Liver (tissue), 9 donors: ENCODE data around the gene RTP5. TPM values are rescaled to one million over a fixed set of nuclear protein-coding genes. Genes with fewer than 3 reads are reported as not detected.

Experiments used
- DNase-seq: peaks from one replicate; pipeline ENCODE4 v3.0.0-alpha.2; 2017; ENCODE audit warnings: low spot score
- H3K27ac ChIP-seq, 2 donors: one replicate each; pipeline ENCODE4 v1.7.0; 2013; ENCODE audit warnings: inconsistent platforms in 2 of 2, low read length in 2 of 2, control low read depth in 1 of 2, low read depth in 1 of 2, mild to moderate bottlenecking in 1 of 2
- H3K27me3 ChIP-seq, 4 donors: one replicate each; pipeline versions ENCODE4 v1.6.1 to v1.7.0; 2013; ENCODE audit warnings: low read length in 3 of 4, inconsistent platforms in 1 of 4, mild to moderate bottlenecking in 1 of 4, moderate library complexity in 1 of 4; ENCODE audit not compliant: control insufficient read depth in 4 of 4, insufficient read depth in 4 of 4
- H3K36me3 ChIP-seq, 4 donors: one replicate each; pipeline versions ENCODE4 v1.6.1 to v1.7.0; 2013; ENCODE audit warnings: low read length in 3 of 4, mild to moderate bottlenecking in 3 of 4, low read depth in 1 of 4, moderate library complexity in 1 of 4; ENCODE audit not compliant: control insufficient read depth in 4 of 4, insufficient read depth in 3 of 4
- H3K4me1 ChIP-seq, 4 donors: one replicate each; pipeline versions ENCODE4 v1.6.1 to v1.7.0; 2013; ENCODE audit warnings: low read length in 3 of 4, mild to moderate bottlenecking in 3 of 4, moderate library complexity in 1 of 4; ENCODE audit not compliant: control insufficient read depth in 4 of 4, insufficient read depth in 4 of 4
- H3K4me3 ChIP-seq, 3 donors: one replicate each; pipeline versions ENCODE4 v1.6.1 to v1.7.0; 2013; ENCODE audit warnings: low read length in 3 of 3, control low read depth in 1 of 3, low read depth in 1 of 3, mild to moderate bottlenecking in 1 of 3
- H3K9ac ChIP-seq, 2 donors: one replicate each; pipeline ENCODE4 v1.7.0; 2013; ENCODE audit warnings: low read length in 2 of 2, mild to moderate bottlenecking in 2 of 2, moderate library complexity in 2 of 2, control low read depth in 1 of 2, low read depth in 1 of 2
- H3K9me3 ChIP-seq, 4 donors: one replicate each; pipeline versions ENCODE4 v1.6.1 to v1.7.0; 2013; ENCODE audit warnings: low read length in 3 of 4; ENCODE audit not compliant: control insufficient read depth in 4 of 4
- EGR1 ChIP-seq, 2 donors: IDR thresholded peaks; 2 replicates each; pipeline ENCODE4 v1.6.1; 2016 to 2018; ENCODE audit warnings: antibody characterized with exemption in 2 of 2, low read depth in 2 of 2
- FOXA2 ChIP-seq: IDR thresholded peaks from 2 replicates; pipeline ENCODE4 v1.6.1; 2016; ENCODE audit warnings: antibody characterized with exemption
- GABPA ChIP-seq, 2 donors: IDR thresholded peaks in 1 of 2; conservative IDR thresholded peaks in 1 of 2; 2 replicates each; pipeline ENCODE4 v1.6.1; 2016; ENCODE audit warnings: antibody characterized with exemption in 2 of 2, mild to moderate bottlenecking in 1 of 2, moderate library complexity in 1 of 2
- HNF4A ChIP-seq, 2 donors: conservative IDR thresholded peaks; 2 replicates each; pipeline ENCODE4 v1.6.1; 2016; ENCODE audit warnings: antibody characterized with exemption in 2 of 2, mild to moderate bottlenecking in 2 of 2
- HNF4G ChIP-seq: IDR thresholded peaks from 2 replicates; pipeline ENCODE4 v1.6.1; 2016; ENCODE audit warnings: antibody characterized with exemption
- JUND ChIP-seq, 2 donors: IDR thresholded peaks; 2 replicates each; pipeline ENCODE4 v1.6.1; 2016; ENCODE audit warnings: antibody characterized with exemption in 2 of 2
- NR2F2 ChIP-seq: IDR thresholded peaks from 2 replicates; pipeline ENCODE4 v1.6.1; 2016; ENCODE audit warnings: antibody characterized with exemption
- RXRA ChIP-seq, 2 donors: IDR thresholded peaks; 2 replicates each; pipeline ENCODE4 v1.6.1; 2017 to 2018; ENCODE audit warnings: antibody characterized with exemption in 2 of 2, mild to moderate bottlenecking in 1 of 2
- SP1 ChIP-seq: IDR thresholded peaks from 2 replicates; pipeline ENCODE4 v1.6.1; 2018; ENCODE audit warnings: antibody characterized with exemption, mild to moderate bottlenecking
- YY1 ChIP-seq: IDR thresholded peaks from 2 replicates; pipeline ENCODE4 v1.6.1; 2016; ENCODE audit warnings: antibody characterized with exemption, mild to moderate bottlenecking
- WGBS: extraction: QIAGEN DNeasy Blood & Tissue Kit; methylation state at CpG from one replicate; pipeline ENCODE4 v1.1.7; 2013; 5-methylcytosine and 5-hydroxymethylcytosine counted together
- polyA plus RNA-seq, 2 donors: library from polyadenylated mRNA; stranded (reverse) in 1 of 2; unstranded in 1 of 2; fragments of 200-250 nt in 1 of 2; fragments of >200 nt in 1 of 2; fragmentation: Nextera tagmentation in 1 of 2; extraction: Ambion mirVana in 1 of 2; gene quantifications; one replicate each; pipeline versions ENCODE4 v1.2.1 to v1.2.3, GENCODE V29; 2013 to 2015
- total RNA-seq, 2 donors: library from RNA; depleted of rRNA; stranded (reverse); fragments of >200 nt; gene quantifications; one replicate each; pipeline ENCODE4 v1.2.3, GENCODE V29; 2014
- TF ChIP-seq, protein P1 (sequence below): IDR thresholded peaks from 2 replicates; pipeline ENCODE4 v1.6.1; 2016; ENCODE audit warnings: antibody characterized with exemption, mild to moderate bottlenecking
- TF ChIP-seq, protein P2 (sequence below): IDR thresholded peaks from 2 replicates; pipeline ENCODE4 v1.6.1; 2016; ENCODE audit warnings: antibody characterized with exemption
- TF ChIP-seq, protein P3 (sequence below): IDR thresholded peaks from 2 replicates; pipeline ENCODE4 v1.6.1; 2016; ENCODE audit warnings: antibody characterized with exemption
- TF ChIP-seq, protein P4 (sequence below): IDR thresholded peaks from 2 replicates; pipeline ENCODE4 v1.6.1; 2016; ENCODE audit warnings: antibody characterized with exemption
- TF ChIP-seq, protein P5 (sequence below): fragments of 150-350 bp; IDR thresholded peaks from 2 replicates; pipeline ENCODE4 v1.5.1; 2017; ENCODE audit warnings: improper control_type of control experiment, low read depth, low read length; ENCODE audit not compliant: missing input control
- donor health status: healthy.
- donor health status: healthy.
- donor health status: healthy.
- donor health status: healthy.
- donor health status: healthy.

RTP5 gene
- total and polyA plus RNA-seq, 4 donors: under 0.01 to 0.03 TPM; not detected in 2

DNA sequence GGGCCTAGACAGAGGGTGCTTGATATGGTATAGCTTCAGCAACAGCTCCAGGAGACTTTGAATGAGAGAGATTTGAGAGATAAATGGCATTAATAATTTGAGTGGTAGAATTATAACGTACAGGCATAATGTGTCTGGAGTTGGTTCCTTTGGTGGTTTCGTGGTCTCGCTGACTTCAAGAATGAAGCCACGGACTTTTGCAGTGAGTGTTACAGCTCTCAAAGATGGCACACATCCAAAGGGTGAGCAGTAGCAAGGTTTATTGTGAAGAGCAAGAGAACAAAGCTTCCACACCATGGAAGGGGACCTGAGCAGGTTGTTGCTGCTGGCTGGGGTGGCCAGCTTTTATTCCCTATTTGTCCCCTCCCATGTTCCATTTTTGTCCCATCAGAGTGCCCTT lies 33.9 kb upstream of the RTP5 start:
- TF ChIP-seq JUND (IDR thresholded peaks at IDR 0.05): no peak
- WGBS: 73% methylated on average over 4 of the region's 4 CpGs
- Histone ChIP-seq H3K27ac (no peak overlapping the region), H3K4me1 (no peaks in the 10 kb centered on the region), H3K36me3 (no peaks in the 10 kb centered on the region), H3K9ac (no peak overlapping the region), H3K27me3 (no peaks in the 10 kb centered on the region), H3K9me3 (no peaks in the 10 kb centered on the region), H3K4me3 (no peak overlapping the region)
- DNase-seq: no peak

DNA sequence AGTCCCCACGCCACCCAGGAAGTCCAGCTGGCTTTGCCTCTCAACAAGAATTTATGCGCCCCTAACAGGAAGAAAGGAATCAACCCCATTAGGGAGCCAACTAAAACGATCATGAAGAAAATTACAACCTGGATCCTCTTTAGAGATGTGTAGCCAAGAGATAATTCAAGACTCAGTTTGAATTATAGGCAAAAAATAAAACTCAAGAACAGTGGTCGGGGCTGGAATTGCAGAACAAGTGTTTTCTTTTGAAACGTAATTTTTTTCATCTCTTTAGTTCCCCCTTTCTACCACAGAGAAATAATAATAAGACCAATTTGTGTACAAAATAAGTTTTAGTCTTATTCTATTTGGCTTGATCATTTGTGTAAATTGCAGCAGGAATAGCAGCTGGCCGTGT lies 33.2 kb upstream of the RTP5 start:
- no peak overlapping the region for H3K27ac ChIP-seq
- H3K9me3 ChIP-seq: no peaks in the 10 kb centered on the region
- no peak for DNase-seq
- no peak overlapping the region for H3K4me3 ChIP-seq
- no peaks in the 10 kb centered on the region for H3K27me3 ChIP-seq
- no peaks in the 10 kb centered on the region for H3K36me3 ChIP-seq
- WGBS: 75% methylated on average over 6 of the region's 6 CpGs
- TF ChIP-seq HNF4A (conservative IDR thresholded peaks at IDR 0.05) (no peak), HNF4G (no peak), SP1 (no peak), FOXA2 (no peak), EGR1 (IDR thresholded peaks at IDR 0.05; ENCODE audit: low read depth in 2 of 2) (no peak), GABPA (IDR thresholded peaks at IDR 0.05 in 1 of 2, conservative IDR thresholded peaks at IDR 0.05 in 1 of 2) (no peak), NR2F2 (no peak), YY1 (no peak), RXRA (IDR thresholded peaks at IDR 0.05) (no peak), JUND (IDR thresholded peaks at IDR 0.05) (no peak)
- TF ChIP-seq, protein P1, sequence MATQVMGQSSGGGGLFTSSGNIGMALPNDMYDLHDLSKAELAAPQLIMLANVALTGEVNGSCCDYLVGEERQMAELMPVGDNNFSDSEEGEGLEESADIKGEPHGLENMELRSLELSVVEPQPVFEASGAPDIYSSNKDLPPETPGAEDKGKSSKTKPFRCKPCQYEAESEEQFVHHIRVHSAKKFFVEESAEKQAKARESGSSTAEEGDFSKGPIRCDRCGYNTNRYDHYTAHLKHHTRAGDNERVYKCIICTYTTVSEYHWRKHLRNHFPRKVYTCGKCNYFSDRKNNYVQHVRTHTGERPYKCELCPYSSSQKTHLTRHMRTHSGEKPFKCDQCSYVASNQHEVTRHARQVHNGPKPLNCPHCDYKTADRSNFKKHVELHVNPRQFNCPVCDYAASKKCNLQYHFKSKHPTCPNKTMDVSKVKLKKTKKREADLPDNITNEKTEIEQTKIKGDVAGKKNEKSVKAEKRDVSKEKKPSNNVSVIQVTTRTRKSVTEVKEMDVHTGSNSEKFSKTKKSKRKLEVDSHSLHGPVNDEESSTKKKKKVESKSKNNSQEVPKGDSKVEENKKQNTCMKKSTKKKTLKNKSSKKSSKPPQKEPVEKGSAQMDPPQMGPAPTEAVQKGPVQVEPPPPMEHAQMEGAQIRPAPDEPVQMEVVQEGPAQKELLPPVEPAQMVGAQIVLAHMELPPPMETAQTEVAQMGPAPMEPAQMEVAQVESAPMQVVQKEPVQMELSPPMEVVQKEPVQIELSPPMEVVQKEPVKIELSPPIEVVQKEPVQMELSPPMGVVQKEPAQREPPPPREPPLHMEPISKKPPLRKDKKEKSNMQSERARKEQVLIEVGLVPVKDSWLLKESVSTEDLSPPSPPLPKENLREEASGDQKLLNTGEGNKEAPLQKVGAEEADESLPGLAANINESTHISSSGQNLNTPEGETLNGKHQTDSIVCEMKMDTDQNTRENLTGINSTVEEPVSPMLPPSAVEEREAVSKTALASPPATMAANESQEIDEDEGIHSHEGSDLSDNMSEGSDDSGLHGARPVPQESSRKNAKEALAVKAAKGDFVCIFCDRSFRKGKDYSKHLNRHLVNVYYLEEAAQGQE: no peak
- TF ChIP-seq, protein P2, sequence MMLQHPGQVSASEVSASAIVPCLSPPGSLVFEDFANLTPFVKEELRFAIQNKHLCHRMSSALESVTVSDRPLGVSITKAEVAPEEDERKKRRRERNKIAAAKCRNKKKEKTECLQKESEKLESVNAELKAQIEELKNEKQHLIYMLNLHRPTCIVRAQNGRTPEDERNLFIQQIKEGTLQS: no peak
- TF ChIP-seq, protein P3, sequence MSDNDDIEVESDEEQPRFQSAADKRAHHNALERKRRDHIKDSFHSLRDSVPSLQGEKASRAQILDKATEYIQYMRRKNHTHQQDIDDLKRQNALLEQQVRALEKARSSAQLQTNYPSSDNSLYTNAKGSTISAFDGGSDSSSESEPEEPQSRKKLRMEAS: no peak
- TF ChIP-seq, protein P4, sequence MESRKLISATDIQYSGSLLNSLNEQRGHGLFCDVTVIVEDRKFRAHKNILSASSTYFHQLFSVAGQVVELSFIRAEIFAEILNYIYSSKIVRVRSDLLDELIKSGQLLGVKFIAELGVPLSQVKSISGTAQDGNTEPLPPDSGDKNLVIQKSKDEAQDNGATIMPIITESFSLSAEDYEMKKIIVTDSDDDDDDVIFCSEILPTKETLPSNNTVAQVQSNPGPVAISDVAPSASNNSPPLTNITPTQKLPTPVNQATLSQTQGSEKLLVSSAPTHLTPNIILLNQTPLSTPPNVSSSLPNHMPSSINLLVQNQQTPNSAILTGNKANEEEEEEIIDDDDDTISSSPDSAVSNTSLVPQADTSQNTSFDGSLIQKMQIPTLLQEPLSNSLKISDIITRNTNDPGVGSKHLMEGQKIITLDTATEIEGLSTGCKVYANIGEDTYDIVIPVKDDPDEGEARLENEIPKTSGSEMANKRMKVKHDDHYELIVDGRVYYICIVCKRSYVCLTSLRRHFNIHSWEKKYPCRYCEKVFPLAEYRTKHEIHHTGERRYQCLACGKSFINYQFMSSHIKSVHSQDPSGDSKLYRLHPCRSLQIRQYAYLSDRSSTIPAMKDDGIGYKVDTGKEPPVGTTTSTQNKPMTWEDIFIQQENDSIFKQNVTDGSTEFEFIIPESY: no peak
- TF ChIP-seq, protein P5, sequence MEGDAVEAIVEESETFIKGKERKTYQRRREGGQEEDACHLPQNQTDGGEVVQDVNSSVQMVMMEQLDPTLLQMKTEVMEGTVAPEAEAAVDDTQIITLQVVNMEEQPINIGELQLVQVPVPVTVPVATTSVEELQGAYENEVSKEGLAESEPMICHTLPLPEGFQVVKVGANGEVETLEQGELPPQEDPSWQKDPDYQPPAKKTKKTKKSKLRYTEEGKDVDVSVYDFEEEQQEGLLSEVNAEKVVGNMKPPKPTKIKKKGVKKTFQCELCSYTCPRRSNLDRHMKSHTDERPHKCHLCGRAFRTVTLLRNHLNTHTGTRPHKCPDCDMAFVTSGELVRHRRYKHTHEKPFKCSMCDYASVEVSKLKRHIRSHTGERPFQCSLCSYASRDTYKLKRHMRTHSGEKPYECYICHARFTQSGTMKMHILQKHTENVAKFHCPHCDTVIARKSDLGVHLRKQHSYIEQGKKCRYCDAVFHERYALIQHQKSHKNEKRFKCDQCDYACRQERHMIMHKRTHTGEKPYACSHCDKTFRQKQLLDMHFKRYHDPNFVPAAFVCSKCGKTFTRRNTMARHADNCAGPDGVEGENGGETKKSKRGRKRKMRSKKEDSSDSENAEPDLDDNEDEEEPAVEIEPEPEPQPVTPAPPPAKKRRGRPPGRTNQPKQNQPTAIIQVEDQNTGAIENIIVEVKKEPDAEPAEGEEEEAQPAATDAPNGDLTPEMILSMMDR: no peak
- no peak overlapping the region for H3K9ac ChIP-seq
- peaks cover 0 to 2% (median 0%) of the 10 kb centered on the region in 4 donors for H3K4me1 ChIP-seq
